NT2/D1 (cell line): Measurements from ENCODE around the gene IFI27L2.

Experiments used
- DNase-seq: peaks from one replicate; pipeline ENCODE4 v3.0.0-alpha.2; 2011; ENCODE audit warnings: low read depth, low spot score
- H3K27me3 ChIP-seq: 2 replicates; pipeline ENCODE4 v1.6.0; 2011; ENCODE audit warnings: mild to moderate bottlenecking; ENCODE audit not compliant: insufficient read length, insufficient read depth
- H3K36me3 ChIP-seq: 2 replicates; pipeline ENCODE4 v1.6.1; 2011; ENCODE audit warnings: mild to moderate bottlenecking, low read length, mixed read lengths; ENCODE audit not compliant: insufficient read depth, insufficient read length
- H3K4me1 ChIP-seq: 2 replicates; pipeline ENCODE4 v1.5.1; 2011; ENCODE audit not compliant: insufficient read depth, insufficient read length
- H3K4me3 ChIP-seq: 2 replicates; pipeline ENCODE4 v1.5.1; 2011; ENCODE audit warnings: low read depth; ENCODE audit not compliant: insufficient read length
- H3K9ac ChIP-seq: 2 replicates; pipeline ENCODE4 v1.6.0; 2011; ENCODE audit warnings: low read depth; ENCODE audit not compliant: insufficient read length
- H3K9me3 ChIP-seq: 2 replicates; pipeline ENCODE4 v1.5.1; 2011; ENCODE audit warnings: mild to moderate bottlenecking, low read length; ENCODE audit not compliant: insufficient read depth
- SUZ12 ChIP-seq: IDR thresholded peaks from 2 replicates; pipeline ENCODE4 v1.6.1; 2011; ENCODE audit not compliant: insufficient read length, insufficient read depth; ENCODE audit errors: extremely low read depth
- YY1 ChIP-seq: IDR thresholded peaks from 2 replicates; pipeline ENCODE4 v1.6.1; 2011; ENCODE audit not compliant: insufficient read length, insufficient read depth
- ZNF274 ChIP-seq: IDR thresholded peaks from 2 replicates; pipeline ENCODE4 v1.6.1; 2011; ENCODE audit warnings: mild to moderate bottlenecking, low read depth, low read length

Gene IFI27L2

DNA sequence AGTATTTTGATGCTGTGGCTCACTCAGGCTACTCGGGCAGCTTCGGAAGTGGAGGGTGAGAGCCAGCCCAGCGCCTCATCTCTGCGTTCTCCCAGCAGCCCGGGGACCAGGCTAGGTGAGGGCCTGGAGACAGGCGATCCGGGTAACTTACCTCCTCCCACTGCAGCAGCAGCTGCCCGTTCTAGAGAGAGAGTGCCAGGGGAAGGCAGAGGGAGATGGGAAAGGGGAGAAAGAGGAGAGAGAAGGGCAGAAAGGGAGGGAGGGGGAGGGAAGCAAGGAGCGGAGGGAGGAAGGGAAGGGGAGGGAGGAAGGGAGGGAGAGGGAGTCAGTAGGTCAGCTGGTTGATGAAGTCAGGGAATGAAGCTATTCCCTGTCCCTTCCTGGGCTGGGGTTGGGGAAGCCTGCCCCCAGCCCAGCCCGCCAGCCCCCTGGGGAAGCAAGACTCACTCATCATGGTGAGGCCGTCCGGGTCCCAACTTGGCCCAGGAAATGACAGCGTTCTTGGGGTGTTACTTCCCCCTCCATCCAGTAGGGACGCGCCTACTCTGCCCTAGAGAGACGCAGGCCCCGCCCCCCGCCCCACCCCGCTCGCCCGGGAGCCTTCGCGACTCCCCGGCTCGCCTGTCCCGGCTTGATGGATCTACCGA lies at the start of gene IFI27L2:
TSS of gene IFI27L2 (minus strand) at position 494 of the 647 bp plus-strand sequence. CDS start at position 454, 40 bp downstream.
- no peak for DNase-seq
- Histone ChIP-seq H3K36me3 (peaks cover 11% of the 10 kb centered on the region), H3K27me3 (no peaks in the 10 kb centered on the region), H3K9me3 (no peaks in the 10 kb centered on the region), H3K4me1 (peaks cover 2% of the 10 kb centered on the region), H3K9ac (peak within 1 kb of the TSS; percentile 74), H3K4me3 (peak within 1 kb of the TSS; percentile 57)
- TF ChIP-seq SUZ12: no peak
- TF ChIP-seq ZNF274: no peak
- TF ChIP-seq YY1: no peak

- no peak overlapping the region for H3K4me3 ChIP-seq
- DNase-seq: no peak
- no peaks in the 10 kb centered on the region for H3K4me1 ChIP-seq
- H3K36me3 ChIP-seq: no peaks in the 10 kb centered on the region
- no peaks in the 10 kb centered on the region for H3K9me3 ChIP-seq
- H3K27me3 ChIP-seq: peaks cover 10% of the 10 kb centered on the region
- TF ChIP-seq SUZ12 (no peak), ZNF274 (no peak), YY1 (no peak)
- H3K9ac ChIP-seq: no peak overlapping the region
Measured at GRCh38 chr14:94177806-94178205, 48.4 kb upstream of the IFI27L2 start.

- Histone ChIP-seq H3K4me1 (no peaks in the 10 kb centered on the region), H3K9ac (no peak overlapping the region), H3K36me3 (no peaks in the 10 kb centered on the region), H3K27me3 (peaks cover 14% of the 10 kb centered on the region), H3K4me3 (no peak overlapping the region), H3K9me3 (no peaks in the 10 kb centered on the region)
- no peak for DNase-seq
- TF ChIP-seq YY1: no peak
- TF ChIP-seq ZNF274: no peak
- TF ChIP-seq SUZ12: no peak
Measured at GRCh38 chr14:94176808-94177207, 47.4 kb upstream of the IFI27L2 start.

- TF ChIP-seq YY1 (no peak), ZNF274 (no peak), SUZ12 (no peak)
- Histone ChIP-seq H3K36me3 (no peaks in the 10 kb centered on the region), H3K4me3 (peak overlapping the region; percentile 68), H3K27me3 (peaks cover 21% of the 10 kb centered on the region), H3K9ac (no peak overlapping the region), H3K9me3 (no peaks in the 10 kb centered on the region), H3K4me1 (no peaks in the 10 kb centered on the region)
- DNase-seq: no peak
Measured at GRCh38 chr14:94175747-94176146, 46.3 kb upstream of the IFI27L2 start.

- DNase-seq: no peak
- no peaks in the 10 kb centered on the region for H3K4me1 ChIP-seq
Measured at GRCh38 chr14:94175011-94175745, 45.8 kb upstream of the IFI27L2 start.

GRCh38 chr14:94174604-94175010 lies 45.2 kb upstream of the IFI27L2 start:
- H3K9ac ChIP-seq: peak overlapping the region; percentile 72
- H3K4me1 ChIP-seq: no peaks in the 10 kb centered on the region
- TF ChIP-seq ZNF274 (no peak), YY1 (no peak), SUZ12 (no peak)
- H3K9me3 ChIP-seq: no peaks in the 10 kb centered on the region
- no peak for DNase-seq
- peak overlapping the region; percentile 68 for H3K4me3 ChIP-seq
- H3K27me3 ChIP-seq: peaks cover 21% of the 10 kb centered on the region
- H3K36me3 ChIP-seq: no peaks in the 10 kb centered on the region

More at GRCh38 chr14:94175011-94175745, 45.8 kb upstream of the IFI27L2 start:
- TF ChIP-seq SUZ12: no peak
- no peak for TF ChIP-seq ZNF274
- TF ChIP-seq YY1: no peak
- no peaks in the 10 kb centered on the region for H3K36me3 ChIP-seq
- H3K4me3 ChIP-seq: peak overlapping the region; percentile 68
- H3K9me3 ChIP-seq: no peaks in the 10 kb centered on the region
- H3K27me3 ChIP-seq: peaks cover 21% of the 10 kb centered on the region
- H3K9ac ChIP-seq: peak overlapping the region; percentile 72

DNA sequence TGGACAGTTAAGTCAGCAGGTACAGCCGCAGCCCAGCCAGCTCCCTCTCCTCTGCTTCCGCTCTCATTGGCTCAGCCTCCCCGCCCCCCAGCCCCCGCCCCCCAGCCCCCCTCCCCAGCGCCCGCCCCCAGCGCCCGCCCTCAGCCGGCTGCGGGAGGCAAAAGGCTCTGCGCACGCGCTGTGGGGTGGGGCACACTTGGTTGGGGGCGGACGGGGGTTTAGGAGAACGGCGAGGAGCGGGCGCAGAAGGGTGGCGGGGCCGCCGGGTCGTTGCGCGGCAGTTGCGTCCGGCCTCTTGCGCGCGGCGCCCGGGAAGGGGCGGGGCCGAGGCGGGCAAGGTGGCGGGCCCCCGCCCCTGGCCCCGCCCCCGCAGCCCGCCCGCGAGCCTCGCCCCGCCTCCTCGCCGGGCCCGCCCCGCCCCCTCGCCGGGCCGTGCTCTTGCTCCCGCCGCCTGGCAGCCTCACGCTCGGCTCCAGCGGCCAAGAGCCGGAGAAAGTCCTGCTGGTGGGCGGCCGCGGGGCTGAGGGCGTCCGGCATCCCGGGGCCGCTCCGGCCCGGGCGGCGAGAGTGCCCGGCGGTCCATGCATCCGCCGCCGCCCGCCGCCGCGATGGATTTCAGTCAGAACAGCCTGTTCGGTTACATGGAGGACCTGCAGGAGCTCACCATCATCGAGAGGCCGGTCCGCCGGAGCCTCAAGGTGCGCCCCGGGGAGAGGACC lies 44.6 kb upstream of the IFI27L2 start, which contains the start of gene PPP4R4:
TSS of gene PPP4R4 (plus strand) at position 438 of the 719 bp plus-strand sequence. CDS start at position 582, 144 bp downstream.
- Histone ChIP-seq H3K9ac (peak within 1 kb of the TSS; percentile 72), H3K4me1 (no peaks in the 10 kb centered on the region), H3K36me3 (no peaks in the 10 kb centered on the region), H3K27me3 (peaks cover 21% of the 10 kb centered on the region), H3K9me3 (peaks cover under 1% of the 10 kb centered on the region; the same call in 1 of the 2 replicates), H3K4me3 (peak within 1 kb of the TSS; percentile 68)
- TF ChIP-seq YY1 (no peak), ZNF274 (no peak), SUZ12 (no peak)
- peak; percentile 83 for DNase-seq
